ENCODE results near the gene MNS1.
"Not testable (repeated sequence)": the region's sequence is repeated elsewhere in the genome, so short reads cannot be mapped to it uniquely, and the experiment has no call there.

Gene MNS1

GRCh38 chr15:56445746-56446145, 19.2 kb downstream of the MNS1 start:
- no peak for DNase-seq

DNA sequence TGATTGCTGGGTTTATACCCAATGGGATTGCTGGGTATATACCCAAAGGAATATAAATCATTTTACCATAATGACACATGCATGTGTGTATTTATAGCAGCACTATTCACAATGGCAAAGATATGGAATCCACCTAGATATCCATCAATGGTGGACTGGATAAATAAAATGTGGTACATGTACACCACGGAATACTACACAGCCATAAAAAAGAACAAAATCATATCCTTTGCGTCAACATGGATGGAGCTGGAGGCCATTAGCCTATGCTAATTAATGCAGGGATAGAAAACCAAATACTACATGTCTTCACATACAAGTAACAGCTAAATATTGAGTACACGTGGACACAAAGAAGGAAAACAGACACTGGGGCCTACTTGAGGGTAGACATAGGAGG, 22.6 kb downstream of the MNS1 start:
- DNase-seq = no peak

DNA sequence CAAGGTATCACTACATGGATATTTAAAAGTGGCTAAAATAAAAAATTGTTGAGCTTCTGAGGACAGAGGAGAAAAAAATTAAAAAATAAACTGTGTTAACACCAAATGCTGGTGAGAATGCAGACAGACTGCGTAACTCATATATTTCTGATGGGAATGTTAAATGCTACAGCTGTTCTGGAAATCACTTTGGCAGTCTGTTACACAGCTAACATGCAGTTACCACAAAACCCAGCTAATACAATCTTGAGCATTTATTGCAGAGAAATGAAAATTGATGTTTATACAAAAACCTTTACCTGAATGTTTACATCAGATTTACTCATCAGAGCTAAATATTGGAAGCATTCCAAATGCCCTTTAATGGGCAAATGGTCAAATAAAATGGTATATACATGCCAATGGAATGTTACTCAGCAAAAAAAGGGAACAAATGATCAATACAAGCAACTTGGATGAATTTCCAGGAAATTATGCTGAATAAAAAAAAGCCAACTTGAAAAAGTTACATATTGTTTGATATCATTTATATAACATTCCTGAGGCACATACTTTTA, 24.6 kb downstream of the MNS1 start:
- no peak for DNase-seq

DNA sequence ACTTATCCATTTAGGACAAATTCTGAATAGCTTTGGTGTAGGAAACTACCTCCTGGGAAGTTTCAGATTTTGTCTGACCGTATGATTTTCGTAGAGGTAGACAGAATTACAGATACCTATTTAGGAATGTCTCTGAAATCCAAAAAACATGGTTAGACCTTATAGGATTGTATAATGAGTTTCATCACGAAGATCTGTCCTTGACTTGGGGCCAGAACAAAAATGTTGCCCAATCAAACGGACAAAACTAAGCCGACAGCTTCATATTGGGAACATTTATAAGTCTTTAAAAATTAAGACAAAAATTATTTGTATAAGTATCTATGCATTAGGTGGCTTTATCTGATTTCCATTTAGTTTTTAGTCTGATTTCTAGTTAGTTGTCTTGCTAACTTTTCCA, 32.6 kb downstream of the MNS1 start:
- no peak for DNase-seq

GRCh38 chr15:56428821-56429458, 36.0 kb downstream of the MNS1 start:
- DNase-seq = no peak

DNA sequence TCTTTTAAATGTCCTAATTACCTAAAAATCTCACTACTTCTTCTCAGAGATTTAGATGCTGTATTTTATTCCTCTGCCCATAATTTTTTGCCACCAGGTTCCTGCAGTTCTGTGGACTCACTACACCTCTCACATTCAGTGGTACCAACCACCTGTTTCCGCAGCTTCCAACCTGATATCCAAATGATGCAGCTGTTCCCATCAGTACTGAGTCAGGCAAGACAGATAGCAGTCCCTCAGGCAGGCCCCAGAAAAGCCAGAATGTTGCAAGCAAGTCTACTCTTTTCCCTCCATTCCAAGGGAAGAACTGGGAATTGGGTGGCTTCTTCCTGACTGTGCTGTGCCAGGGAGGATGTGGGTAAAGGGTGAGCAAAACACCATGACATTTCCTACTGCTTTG, 39.0 kb downstream of the MNS1 start:
- no peak for DNase-seq

GRCh38 chr15:56425276-56425675, 39.7 kb downstream of the MNS1 start:
- no peak for DNase-seq

DNA sequence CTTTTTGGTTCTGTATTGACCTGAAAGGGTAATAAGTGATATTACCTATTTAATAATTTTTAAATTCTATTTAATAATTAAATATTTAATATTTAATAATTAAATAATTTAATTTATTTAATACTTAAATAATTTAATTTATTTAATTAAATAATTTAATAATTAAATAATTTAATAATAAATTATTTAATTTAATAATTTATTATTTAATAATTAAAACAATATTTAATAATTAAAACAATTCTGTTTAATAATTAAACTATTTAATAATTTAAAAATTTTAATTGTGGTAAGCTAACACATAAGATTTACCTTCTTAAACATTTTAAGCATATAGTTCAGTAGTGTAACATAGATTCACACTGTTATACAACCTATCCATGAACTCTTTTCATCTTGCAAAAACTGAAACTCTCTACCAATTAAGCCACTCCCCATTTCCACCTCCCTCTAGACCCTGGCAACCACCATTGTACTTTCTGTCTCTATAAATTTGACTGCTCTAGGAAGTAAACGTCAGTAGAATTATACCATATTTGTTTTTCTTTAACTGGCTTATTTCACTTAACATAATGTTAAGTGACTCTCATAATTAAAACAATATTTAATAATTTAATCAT, 51.7 kb downstream of the MNS1 start:
- DNase-seq = not testable (repeated sequence)

GRCh38 chr15:56411122-56411749, 53.7 kb downstream of the MNS1 start:
- no peak for DNase-seq

DNA sequence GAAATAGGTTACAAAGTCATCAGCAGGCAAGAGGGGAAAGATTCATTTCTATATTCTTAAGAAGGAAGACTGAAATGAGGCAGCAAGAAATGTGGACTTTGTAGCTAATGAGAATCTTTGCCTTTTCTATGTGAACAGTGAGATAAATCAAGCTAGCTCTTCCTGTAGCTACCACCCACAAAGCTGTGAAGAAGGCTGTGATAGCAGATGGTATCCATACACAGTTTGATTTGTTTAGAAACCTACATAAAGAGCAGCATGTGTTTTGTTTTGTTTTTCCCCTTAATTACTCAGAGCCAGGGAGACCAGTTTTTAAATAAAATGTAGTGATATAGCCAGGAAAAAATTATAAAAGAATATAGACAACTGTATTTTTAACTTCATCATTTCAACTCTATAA, 54.2 kb downstream of the MNS1 start:
- no peak for DNase-seq

GRCh38 chr15:56399209-56399608, 65.7 kb downstream of the MNS1 start:
- not testable (repeated sequence) for DNase-seq

GRCh38 chr15:56397325-56397724, 67.6 kb downstream of the MNS1 start:
- DNase-seq = not testable (repeated sequence)

- no peak for DNase-seq
Measured at GRCh38 chr15:56394909-56395308, 70.0 kb downstream of the MNS1 start.

- DNase-seq = no peak
Measured at GRCh38 chr15:56393277-56393676, 71.7 kb downstream of the MNS1 start.

DNA sequence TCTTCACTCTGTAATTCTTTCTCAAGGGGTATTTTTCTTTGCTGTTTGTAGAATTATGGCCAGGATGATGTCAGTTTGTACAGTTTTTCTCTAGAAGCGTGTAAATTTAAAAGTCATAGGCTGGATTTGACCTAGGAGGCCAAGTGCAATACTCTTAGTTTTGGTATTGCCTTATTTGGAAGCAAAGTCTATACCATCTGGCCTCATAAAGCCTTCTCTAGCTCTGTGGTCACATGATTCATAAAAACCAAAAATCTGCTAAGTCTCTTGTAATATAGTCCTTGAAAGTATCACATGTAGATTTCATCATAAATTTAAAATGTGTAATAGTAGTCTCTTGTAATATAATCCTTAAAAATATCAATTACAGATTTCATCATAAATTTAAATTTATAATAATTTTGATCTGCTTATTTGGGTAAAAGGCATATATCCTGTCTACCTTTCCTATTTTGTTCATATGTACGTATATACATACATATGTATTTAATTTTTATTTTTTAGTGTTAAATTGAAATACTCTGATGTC, 74.1 kb downstream of the MNS1 start:
- no peak for DNase-seq

DNA sequence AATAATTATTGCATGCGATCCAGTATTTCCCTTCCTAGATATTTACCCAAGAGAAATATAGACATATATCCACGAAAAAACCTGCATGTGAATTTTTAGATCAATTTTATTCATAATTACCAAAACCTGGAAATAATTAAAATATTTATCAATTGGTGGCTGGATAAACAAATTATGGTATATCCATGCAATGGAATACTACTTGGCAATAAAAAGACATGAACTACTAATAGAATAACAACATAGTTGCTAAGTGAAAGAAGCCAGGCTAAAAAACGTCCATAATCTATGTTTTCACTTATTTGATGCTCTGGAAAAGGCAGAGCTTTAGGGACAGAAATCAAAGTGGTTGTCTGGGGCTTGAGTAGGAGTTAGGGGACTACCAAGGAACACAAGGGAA, 79.0 kb downstream of the MNS1 start:
- no peak for DNase-seq

GRCh38 chr15:56383010-56383409, 81.9 kb downstream of the MNS1 start:
- no peak for DNase-seq
